Small intestine (tissue), 16 donors: ENCODE results near the gene TRIM50. TPM values are rescaled to one million over a fixed set of nuclear protein-coding genes. Genes with fewer than 3 reads are reported as not detected.
"Not testable (repeated sequence)": the region's sequence is repeated elsewhere in the genome, so short reads cannot be mapped to it uniquely, and the experiment has no call there.

Source experiments
- DNase-seq, 2 donors: peaks; one replicate each; pipeline versions ENCODE4 v3.0.0 to v3.0.0-alpha.2; 2013
- FAIRE-seq: peaks from 2 replicates; lab custom pipeline; 2012; peaks lifted over from hg19 to GRCh38; lab: Jason Lieb, UNC
- H3K27ac ChIP-seq, 3 donors: one replicate each; pipeline ENCODE4 v1.5.1; 2013; ENCODE audit warnings: low read length in 2 of 3, mild to moderate bottlenecking in 2 of 3, control low read depth in 1 of 3, inconsistent platforms in 1 of 3, low read depth in 1 of 3, moderate library complexity in 1 of 3
- H3K27me3 ChIP-seq, 3 donors: one replicate each; pipeline ENCODE4 v1.6.1; 2013; ENCODE audit warnings: low read length in 3 of 3, inconsistent platforms in 1 of 3; ENCODE audit not compliant: control insufficient read depth in 3 of 3, insufficient read depth in 3 of 3
- H3K36me3 ChIP-seq, 3 donors: one replicate each; pipeline ENCODE4 v1.6.1; 2013; ENCODE audit warnings: low read length in 3 of 3, inconsistent platforms in 1 of 3, low read depth in 1 of 3, mild to moderate bottlenecking in 1 of 3, moderate library complexity in 1 of 3; ENCODE audit not compliant: control insufficient read depth in 3 of 3, insufficient read depth in 2 of 3
- H3K4me1 ChIP-seq, 3 donors: one replicate each; pipeline ENCODE4 v1.6.1; 2013; ENCODE audit warnings: low read length in 2 of 3, inconsistent platforms in 1 of 3, low read depth in 1 of 3, mild to moderate bottlenecking in 1 of 3, moderate library complexity in 1 of 3; ENCODE audit not compliant: control insufficient read depth in 3 of 3, insufficient read depth in 2 of 3
- H3K4me3 ChIP-seq, 3 donors: one replicate each; pipeline ENCODE4 v1.5.1; 2013; ENCODE audit warnings: low read length in 3 of 3, control low read depth in 1 of 3, inconsistent platforms in 1 of 3, low read depth in 1 of 3, mild to moderate bottlenecking in 1 of 3, moderate library complexity in 1 of 3
- H3K9me3 ChIP-seq, 2 donors: one replicate each; pipeline ENCODE4 v1.6.1; 2013; ENCODE audit warnings: low read depth in 1 of 2, low read length in 1 of 2; ENCODE audit not compliant: control insufficient read depth in 2 of 2, insufficient read depth in 1 of 2
- WGBS, 3 donors: extraction: QIAGEN DNeasy Blood & Tissue Kit; methylation state at CpG; one replicate each; pipeline ENCODE4 v1.1.7; 2013; 5-methylcytosine and 5-hydroxymethylcytosine counted together
- long read RNA-seq, 10 donors: transcript quantifications; one replicate each; lab custom pipeline, GENCODE V29; 2026
- polyA plus RNA-seq, 4 donors: library from polyadenylated mRNA; stranded (reverse) in 3 of 4; unstranded in 1 of 4; fragments of 200-250 nt in 3 of 4; fragments of 120-200 nt in 1 of 4; gene quantifications; one replicate each; pipeline versions ENCODE4 v1.2.1 to v1.2.3, GENCODE V29; 2013
- donor health status: healthy with polysubstance abuse.
- donor health status: control.
- donor health status: control.
- donor health status: Bipolar disorder and iron deficiency.
- donor health status: healthy.

TRIM50 gene
- polyA plus RNA-seq = 1 to 10 TPM in 1 of 4 donors, under 1 TPM in 2, not detected in 1; 0.27 to 2.1 (median 0.54) TPM
- long read RNA-seq, donor 1 = 0 reads
- long read RNA-seq, donor 2 = 0 reads
- long read RNA-seq, donor 3 = 0 reads
- long read RNA-seq, donor 4 = 0 reads
- long read RNA-seq, donor 5 = 0 reads
- long read RNA-seq, donor 6 = 0 reads
- long read RNA-seq, donor 7 = 0 reads
- long read RNA-seq, donor 8 = 0 reads
- long read RNA-seq, donor 9 = 0 reads
- long read RNA-seq, donor 10 = 0 reads

DNA sequence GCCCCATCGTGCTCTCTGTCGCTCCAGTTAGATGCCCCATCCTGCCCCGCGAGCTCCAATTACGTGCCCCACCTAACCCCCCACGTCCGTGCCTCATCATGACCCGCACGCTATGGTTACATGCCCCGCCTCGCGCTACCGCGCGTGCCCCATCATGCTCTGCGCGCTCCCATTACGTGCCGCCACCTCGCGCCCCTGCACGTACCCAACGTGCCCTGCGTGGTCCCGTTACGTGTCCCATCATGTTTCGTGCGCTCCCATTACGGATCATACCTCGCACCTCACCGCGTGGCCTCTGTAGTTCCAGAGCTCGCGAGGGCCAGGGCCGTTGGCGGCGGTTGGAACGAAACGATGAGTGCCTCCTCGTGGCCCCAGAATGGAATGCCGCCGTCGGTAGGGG, at the start of gene TRIM50, which contains the start of gene FKBP6:
TSS of gene TRIM50 (minus strand) at position 161 of the 400 bp plus-strand sequence. CDS start 3,295 bp downstream, outside the sequence.
TSS of gene FKBP6 (plus strand) at position 240 of the 400 bp plus-strand sequence. CDS start 268 bp downstream, outside the sequence.
- not testable (repeated sequence) for DNase-seq, H3K27ac ChIP-seq, H3K9me3 ChIP-seq, H3K4me3 ChIP-seq, H3K36me3 ChIP-seq, H3K4me1 ChIP-seq, FAIRE-seq, H3K27me3 ChIP-seq
- 95 to 96% (median 96%) methylated on average over 33 to 43 of the region's 43 CpGs for WGBS, 3 donors

DNA sequence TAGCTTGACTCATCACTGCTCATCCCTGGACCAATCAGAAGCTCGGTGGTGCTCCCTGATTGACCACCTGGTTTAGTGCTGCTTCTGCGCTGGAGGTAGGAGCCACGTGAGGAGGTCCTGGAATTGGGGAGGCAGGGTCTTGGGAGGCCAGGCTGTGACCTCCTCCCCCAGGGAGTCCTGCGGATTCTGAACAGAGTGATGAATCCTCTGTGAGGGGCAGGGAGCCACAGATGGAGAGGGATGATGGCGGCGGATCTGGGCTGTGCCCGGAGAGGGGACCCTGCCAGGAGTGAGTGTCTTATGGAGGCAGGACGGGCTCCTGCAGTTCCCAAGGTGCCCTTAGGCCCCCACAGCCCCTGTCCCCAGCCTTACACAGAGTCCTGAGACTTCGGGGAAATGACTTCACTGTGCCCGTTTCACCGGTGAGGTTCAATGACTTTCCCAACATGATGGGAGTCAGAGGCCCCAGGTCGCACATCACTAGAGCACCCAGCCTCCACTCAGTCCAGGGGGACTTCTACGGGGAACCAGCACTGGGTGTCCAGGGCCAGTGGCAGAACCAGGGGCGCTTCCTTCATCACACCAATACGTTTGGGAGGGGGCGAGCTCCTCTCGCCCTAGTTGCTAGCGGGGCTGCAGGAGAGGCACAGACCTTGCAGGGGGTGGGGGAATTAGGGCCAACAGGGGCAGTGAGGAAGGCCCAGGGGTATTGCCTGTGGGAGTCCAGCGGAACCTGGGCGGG, 49.0 kb upstream of the TRIM50 start:
- H3K27me3 ChIP-seq = peaks cover 0 to 29% (median 5%) of the 10 kb centered on the region in 3 donors
- H3K4me3 ChIP-seq = no peak overlapping the region
- H3K4me1 ChIP-seq = no peaks in the 10 kb centered on the region
- DNase-seq = no peak
- no peak overlapping the region for H3K27ac ChIP-seq
- H3K36me3 ChIP-seq = no peaks in the 10 kb centered on the region
- peaks cover 0 to under 1% of the 10 kb centered on the region in 2 donors for H3K9me3 ChIP-seq
- no peak for FAIRE-seq
- 81 to 87% (median 81%) methylated on average over 19 to 20 of the region's 20 CpGs for WGBS, 3 donors

DNA sequence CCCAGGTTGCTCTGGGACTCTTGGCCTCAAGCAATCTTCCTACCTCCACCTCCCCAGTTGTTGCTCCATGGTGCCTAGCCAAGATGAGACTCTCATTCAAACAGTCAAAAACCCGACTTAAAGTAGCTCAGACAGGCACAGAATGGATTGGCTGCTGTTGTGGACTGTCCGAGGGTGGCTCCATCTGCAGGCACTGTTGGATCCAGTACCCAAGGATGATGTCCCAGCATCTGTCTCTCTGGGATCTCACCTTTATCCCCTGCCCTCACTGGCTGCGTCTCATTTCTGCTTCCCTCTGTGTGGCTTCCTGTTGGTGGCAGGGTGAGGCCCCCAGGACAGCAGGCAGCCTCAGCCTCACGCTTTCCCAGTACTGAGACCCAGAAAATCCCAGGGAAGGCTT, 48.4 kb upstream of the TRIM50 start:
- H3K9me3 ChIP-seq, H3K27ac ChIP-seq, H3K36me3 ChIP-seq, H3K4me3 ChIP-seq, FAIRE-seq, H3K4me1 ChIP-seq, DNase-seq: not testable (repeated sequence)
- peaks cover 0 to 29% (median 5%) of the 10 kb centered on the region in 3 donors for H3K27me3 ChIP-seq
- 63 to 69% (median 66%) methylated on average over 4 of the region's 4 CpGs for WGBS, 3 donors

DNA sequence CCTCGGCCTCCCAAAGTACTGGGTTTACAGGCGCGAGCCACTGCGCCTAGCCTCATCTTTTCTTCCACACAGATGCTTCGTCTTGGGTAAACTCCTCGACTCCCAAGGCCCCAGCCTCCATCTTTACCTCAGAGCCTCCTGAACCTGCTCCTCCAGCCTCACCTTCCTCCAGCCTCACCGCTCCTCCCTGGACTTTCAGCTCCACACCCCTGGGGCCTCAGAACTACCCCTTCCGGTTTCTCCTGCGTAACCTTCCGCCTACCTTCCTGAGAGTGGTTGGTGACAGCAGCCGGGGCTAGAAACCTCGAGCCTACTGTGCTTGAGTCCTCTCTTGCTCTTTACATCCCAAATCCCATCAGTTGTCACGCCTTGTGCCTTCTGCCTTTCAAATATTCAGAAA, 45.9 kb upstream of the TRIM50 start:
- H3K27ac ChIP-seq = no peak overlapping the region
- FAIRE-seq (no peak), DNase-seq (no peak)
- peaks cover 0 to 26% (median 5%) of the 10 kb centered on the region in 3 donors for H3K27me3 ChIP-seq
- H3K36me3 ChIP-seq = no peaks in the 10 kb centered on the region
- no peak overlapping the region for H3K4me3 ChIP-seq
- peaks cover 0 to 5% of the 10 kb centered on the region in 2 donors for H3K9me3 ChIP-seq
- no peaks in the 10 kb centered on the region for H3K4me1 ChIP-seq
- WGBS, 3 donors = 77 to 87% (median 81%) methylated on average over 13 of the region's 13 CpGs

DNA sequence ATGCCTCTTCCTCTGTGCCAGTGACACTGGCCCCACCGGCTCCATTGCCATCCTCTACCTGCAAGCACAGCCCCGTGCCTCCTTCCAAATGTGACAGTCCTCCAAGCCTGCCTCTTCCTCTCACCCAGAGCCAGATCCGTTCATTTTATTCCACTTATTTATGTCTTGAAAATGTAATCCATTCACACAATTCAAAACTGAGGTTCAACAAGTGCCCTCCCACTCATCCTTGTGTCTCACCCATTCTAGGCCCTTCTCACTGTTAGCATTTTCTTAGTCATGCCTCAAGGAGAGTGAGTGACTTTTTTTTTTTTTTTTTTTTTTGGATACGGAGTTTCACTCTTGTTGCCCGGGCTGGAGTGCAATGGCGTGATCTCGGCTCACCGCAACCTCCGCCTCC, 41.7 kb upstream of the TRIM50 start:
- Histone ChIP-seq H3K4me1 (no peaks in the 10 kb centered on the region), H3K4me3 (no peak overlapping the region), H3K27ac (no peak overlapping the region), H3K9me3 (peaks cover 0 to 5% of the 10 kb centered on the region in 2 donors), H3K27me3 (no peaks in the 10 kb centered on the region), H3K36me3 (no peaks in the 10 kb centered on the region)
- FAIRE-seq (no peak), DNase-seq (no peak)
- WGBS, 3 donors = 90 to 91% (median 90%) methylated on average over 8 to 9 of the region's 9 CpGs

DNA sequence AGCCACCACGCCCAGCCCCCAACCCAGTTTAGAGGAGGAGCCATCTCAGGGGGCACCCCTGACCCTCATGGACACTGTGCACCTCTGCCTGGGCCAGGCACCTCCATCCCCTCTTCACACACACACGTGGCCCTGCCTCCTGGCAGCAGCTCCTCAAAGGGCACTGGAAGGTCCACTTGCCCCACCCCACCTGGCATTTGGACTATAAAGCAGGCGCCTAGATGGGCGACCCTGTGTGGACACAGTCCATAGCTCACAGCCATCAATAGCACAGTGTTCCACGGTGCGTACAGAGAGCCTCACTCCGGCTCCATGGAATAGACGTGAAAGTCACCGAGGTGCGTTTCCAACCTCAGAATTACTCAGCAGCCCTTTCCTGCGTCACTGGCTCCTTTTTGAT, 41.1 kb upstream of the TRIM50 start:
- no peaks in the 10 kb centered on the region for H3K4me1 ChIP-seq
- no peak overlapping the region for H3K27ac ChIP-seq
- no peaks in the 10 kb centered on the region for H3K27me3 ChIP-seq
- 69 to 79% (median 75%) methylated on average over 11 of the region's 11 CpGs for WGBS, 3 donors
- H3K36me3 ChIP-seq = no peaks in the 10 kb centered on the region
- H3K9me3 ChIP-seq = peaks cover 0 to 5% of the 10 kb centered on the region in 2 donors
- FAIRE-seq (no peak), DNase-seq (no peak)
- H3K4me3 ChIP-seq = no peak overlapping the region

DNA sequence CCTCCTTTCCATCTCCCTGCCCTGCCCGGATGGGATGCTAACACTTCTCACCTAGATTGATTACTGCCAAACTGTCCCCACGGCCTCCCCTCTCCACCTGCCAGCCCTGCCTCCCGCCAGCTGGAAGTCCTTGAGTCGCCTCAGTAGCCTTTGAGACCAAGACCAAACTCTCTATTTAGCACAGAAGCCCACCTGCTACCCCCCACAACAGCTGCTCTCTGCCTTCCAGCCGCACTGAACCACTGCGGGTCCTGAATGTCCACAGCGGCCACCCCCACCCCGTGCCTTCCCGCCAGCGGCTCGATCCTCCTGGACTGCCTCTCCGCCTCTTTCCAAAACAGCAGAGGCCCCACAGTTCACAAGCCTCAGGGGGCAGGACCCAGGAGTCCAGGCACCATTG, 39.1 kb upstream of the TRIM50 start:
- no peaks in the 10 kb centered on the region for H3K4me1 ChIP-seq
- H3K4me3 ChIP-seq = no peak overlapping the region
- FAIRE-seq (no peak), DNase-seq (no peak)
- WGBS, 3 donors = 76 to 83% (median 79%) methylated on average over 12 of the region's 12 CpGs
- H3K9me3 ChIP-seq = peaks cover 0 to 5% of the 10 kb centered on the region in 2 donors
- no peak overlapping the region for H3K27ac ChIP-seq
- H3K36me3 ChIP-seq = no peaks in the 10 kb centered on the region
- peaks cover 0 to 8% (median 0%) of the 10 kb centered on the region in 3 donors for H3K27me3 ChIP-seq

DNA sequence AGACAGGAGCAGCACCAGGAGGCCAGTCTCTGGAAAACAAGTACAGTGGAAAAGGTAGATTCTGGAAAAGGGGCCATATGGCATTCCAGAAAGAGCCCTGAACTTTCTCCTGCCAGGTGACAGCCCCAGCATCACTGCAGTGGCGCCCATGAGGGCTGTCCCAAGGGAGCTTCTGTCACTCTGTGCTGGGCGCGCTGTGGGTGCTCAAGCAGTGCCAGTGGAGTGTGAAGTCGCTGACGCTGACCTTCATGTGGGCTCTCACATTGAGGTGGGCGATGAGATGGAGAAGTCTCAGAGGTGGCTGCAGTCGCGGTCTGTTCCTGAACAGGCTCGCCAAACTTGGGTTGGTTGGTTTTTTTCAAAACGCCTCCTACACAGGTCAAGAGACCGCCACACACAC, 38.2 kb upstream of the TRIM50 start:
- Histone ChIP-seq H3K27me3 (peaks cover 0 to 8% (median 0%) of the 10 kb centered on the region in 3 donors), H3K36me3 (no peaks in the 10 kb centered on the region), H3K4me1 (no peaks in the 10 kb centered on the region), H3K4me3 (no peak overlapping the region), H3K27ac (no peak overlapping the region), H3K9me3 (no peaks in the 10 kb centered on the region)
- DNase-seq (no peak), FAIRE-seq (no peak)
- 86 to 92% (median 90%) methylated on average over 11 of the region's 11 CpGs for WGBS, 3 donors
